PFSK-1 (cell line): Measurements from ENCODE around the gene KRT13.

Experiments
- FOXP2 ChIP-seq: optimal IDR thresholded peaks from 2 replicates; pipeline ENCODE3; 2011; ENCODE audit warnings: borderline replicate concordance, control low read depth, inconsistent platforms; ENCODE audit not compliant: insufficient read depth; ENCODE audit errors: extremely low read length, extremely low read depth
- POLR2AphosphoS5 ChIP-seq: IDR thresholded peaks from 2 replicates; pipeline ENCODE4 v1.6.1; 2012; ENCODE audit warnings: low read depth, mild to moderate bottlenecking, control low read depth, low read length, moderate library complexity
- REST ChIP-seq, 2 experiments: IDR thresholded peaks; 2 replicates each; pipeline versions ENCODE4 v1.6.1 to v1.8.0; 2011 to 2012; ENCODE audit warnings: low read depth in 2 of 2, low read length in 2 of 2, control low read depth in 1 of 2, inconsistent platforms in 1 of 2, mild to moderate bottlenecking in 1 of 2, moderate library complexity in 1 of 2; ENCODE audit not compliant: insufficient read depth in 1 of 2
- SIN3A ChIP-seq: IDR thresholded peaks from 2 replicates; pipeline ENCODE4 v1.6.1; 2012; ENCODE audit warnings: mild to moderate bottlenecking, low read length, moderate library complexity, borderline replicate concordance; ENCODE audit not compliant: insufficient read depth
- TAF1 ChIP-seq: IDR thresholded peaks from 2 replicates; pipeline ENCODE4 v1.6.1; 2012; ENCODE audit warnings: low read length, control low read depth, borderline replicate concordance; ENCODE audit not compliant: insufficient read depth

KRT13 gene

GRCh38 chr17:41536741-41537613 lies 31.6 kb upstream of the KRT13 start:
- no peak for TF ChIP-seq FOXP2
- no peak for TF ChIP-seq REST (IDR thresholded peaks at IDR 0.05; ENCODE audit: insufficient read depth in 1 of 2, low read depth in 2 of 2, low read length in 2 of 2)
- TF ChIP-seq TAF1, result no peak
- TF ChIP-seq SIN3A, result no peak
- TF ChIP-seq POLR2AphosphoS5, result no peak

GRCh38 chr17:41535764-41536481 lies 30.5 kb upstream of the KRT13 start:
- no peak for TF ChIP-seq REST (IDR thresholded peaks at IDR 0.05; ENCODE audit: insufficient read depth in 1 of 2, low read depth in 2 of 2, low read length in 2 of 2)
- TF ChIP-seq SIN3A, result no peak
- TF ChIP-seq FOXP2, result no peak

GRCh38 chr17:41534899-41535546 lies 29.6 kb upstream of the KRT13 start:
- TF ChIP-seq TAF1 (no peak), SIN3A (no peak)

GRCh38 chr17:41533613-41534012 lies 28.2 kb upstream of the KRT13 start:
- TF ChIP-seq REST (IDR thresholded peaks at IDR 0.05; ENCODE audit: insufficient read depth in 1 of 2, low read depth in 2 of 2, low read length in 2 of 2), result no peak

- TF ChIP-seq SIN3A, result no peak
- no peak for TF ChIP-seq REST (IDR thresholded peaks at IDR 0.05; ENCODE audit: insufficient read depth in 1 of 2, low read depth in 2 of 2, low read length in 2 of 2)
- no peak for TF ChIP-seq TAF1
- TF ChIP-seq FOXP2, result no peak
- no peak for TF ChIP-seq POLR2AphosphoS5
These were observed 27.6 kb upstream of the KRT13 start for GRCh38 chr17:41532947-41533570.
